ENCODE results near the gene GRB2.

- TF ChIP-seq GATA3 (IDR thresholded peaks at IDR 0.05; ENCODE audit: low read depth, low read length) (no peak), GATA2 (IDR thresholded peaks at IDR 0.05; ENCODE audit: low read depth, low read length) (no peak)
Observed at GRCh38 chr17:75365931-75366275, 39.6 kb downstream of the GRB2 start.

Data from SH-SY5Y (cell line).